ENCODE results near the gene EPHA5.

EPHA5 gene

GRCh38 chr4:65508168-65508567 lies 162.1 kb downstream of the EPHA5 start:
- no peak for DNase-seq (ENCODE audit: low read depth in 3 of 3, low spot score in 1 of 3)

GRCh38 chr4:65502131-65502701 lies 168.1 kb downstream of the EPHA5 start:
- no peak for DNase-seq (ENCODE audit: low read depth in 3 of 3, low spot score in 1 of 3)

GRCh38 chr4:65498606-65499005 lies 171.7 kb downstream of the EPHA5 start:
- no peak for DNase-seq (ENCODE audit: low read depth in 3 of 3, low spot score in 1 of 3)

GRCh38 chr4:65495439-65495838 lies 174.8 kb downstream of the EPHA5 start:
- no peak for DNase-seq (ENCODE audit: low read depth in 3 of 3, low spot score in 1 of 3)

- no peak for DNase-seq (ENCODE audit: low read depth in 3 of 3, low spot score in 1 of 3)
These were observed 187.9 kb downstream of the EPHA5 start for GRCh38 chr4:65482410-65482809.

- no peak for DNase-seq (ENCODE audit: low read depth in 3 of 3, low spot score in 1 of 3)
These were observed 197.8 kb downstream of the EPHA5 start for GRCh38 chr4:65472531-65472930.

GRCh38 chr4:65467068-65467680 lies 203.1 kb downstream of the EPHA5 start:
- DNase-seq (ENCODE audit: low read depth in 3 of 3, low spot score in 1 of 3), result no peak

- no peak for DNase-seq (ENCODE audit: low read depth in 3 of 3, low spot score in 1 of 3)
These were observed 208.5 kb downstream of the EPHA5 start for GRCh38 chr4:65461781-65462180.

GRCh38 chr4:65457011-65457410 lies 213.3 kb downstream of the EPHA5 start:
- no peak for DNase-seq (ENCODE audit: low read depth in 3 of 3, low spot score in 1 of 3)

- DNase-seq (ENCODE audit: low read depth in 3 of 3, low spot score in 1 of 3), result no peak
These were observed 213.7 kb downstream of the EPHA5 start for GRCh38 chr4:65456579-65456978.

- DNase-seq (ENCODE audit: low read depth in 3 of 3, low spot score in 1 of 3), result no peak
These were observed 216.9 kb downstream of the EPHA5 start for GRCh38 chr4:65453398-65453797.

- no peak for DNase-seq (ENCODE audit: low read depth in 3 of 3, low spot score in 1 of 3)
These were observed 219.4 kb downstream of the EPHA5 start for GRCh38 chr4:65450899-65451298.

GRCh38 chr4:65437102-65437501 lies 233.2 kb downstream of the EPHA5 start:
- no peak for DNase-seq (ENCODE audit: low read depth in 3 of 3, low spot score in 1 of 3)

- no peak for DNase-seq (ENCODE audit: low read depth in 3 of 3, low spot score in 1 of 3)
These were observed 248.2 kb downstream of the EPHA5 start for GRCh38 chr4:65422109-65422508.

GRCh38 chr4:65420036-65420435 lies 250.3 kb downstream of the EPHA5 start:
- no peak for DNase-seq (ENCODE audit: low read depth in 3 of 3, low spot score in 1 of 3)

GRCh38 chr4:65416891-65417290 lies 253.4 kb downstream of the EPHA5 start:
- no peak for DNase-seq (ENCODE audit: low read depth in 3 of 3, low spot score in 1 of 3)

GRCh38 chr4:65407483-65407882 lies 262.8 kb downstream of the EPHA5 start:
- DNase-seq (ENCODE audit: low read depth in 3 of 3, low spot score in 1 of 3), result no peak

- DNase-seq (ENCODE audit: low read depth in 3 of 3, low spot score in 1 of 3), result no peak
These were observed 269.2 kb downstream of the EPHA5 start for GRCh38 chr4:65401083-65401482.

GRCh38 chr4:65399084-65399483 lies 271.2 kb downstream of the EPHA5 start:
- DNase-seq (ENCODE audit: low read depth in 3 of 3, low spot score in 1 of 3), result no peak

- DNase-seq (ENCODE audit: low read depth in 3 of 3, low spot score in 1 of 3), result no peak
These were observed 277.2 kb downstream of the EPHA5 start for GRCh38 chr4:65393078-65393477.

GRCh38 chr4:65392488-65392887 lies 277.8 kb downstream of the EPHA5 start:
- DNase-seq (ENCODE audit: low read depth in 3 of 3, low spot score in 1 of 3), result no peak

- no peak for DNase-seq (ENCODE audit: low read depth in 3 of 3, low spot score in 1 of 3)
These were observed 278.5 kb downstream of the EPHA5 start for GRCh38 chr4:65391814-65392213.

- DNase-seq (ENCODE audit: low read depth in 3 of 3, low spot score in 1 of 3), result no peak
These were observed 278.9 kb downstream of the EPHA5 start for GRCh38 chr4:65391382-65391781.

Measured in stimulated activated CD4-positive, alpha-beta T cell treated with anti-CD3 and anti-CD28 coated beads, TNF-alpha, amount 100 ng/mL, for 1 hour (primary cell).